Muscle layer of duodenum (tissue), 2 donors: ENCODE results near the gene MCOLN1.
A peak's percentile ranks its signal among the peaks of the same experiment; 100 is the strongest.

Source experiments
- H3K27ac ChIP-seq: one replicate; pipeline ENCODE4 v1.7.0; 2013; ENCODE audit warnings: mild to moderate bottlenecking, low read length
- H3K27me3 ChIP-seq: one replicate; pipeline ENCODE4 v1.7.0; 2013; ENCODE audit warnings: low read depth, mild to moderate bottlenecking, control low read depth, low read length
- H3K36me3 ChIP-seq, 2 donors: one replicate each; pipeline ENCODE4 v1.7.0; 2013; ENCODE audit warnings: low read length in 2 of 2, control low read depth in 1 of 2, mild to moderate bottlenecking in 1 of 2; ENCODE audit not compliant: insufficient read depth in 2 of 2, control insufficient read depth in 1 of 2
- H3K4me1 ChIP-seq, 2 donors: one replicate each; pipeline ENCODE4 v1.7.0; 2013; ENCODE audit warnings: low read length in 2 of 2, mild to moderate bottlenecking in 2 of 2, control low read depth in 1 of 2, moderate library complexity in 1 of 2; ENCODE audit not compliant: insufficient read depth in 2 of 2, control insufficient read depth in 1 of 2
- H3K4me3 ChIP-seq, 2 donors: one replicate each; pipeline ENCODE4 v1.7.0; 2013; ENCODE audit warnings: low read length in 2 of 2, low read depth in 1 of 2, mild to moderate bottlenecking in 1 of 2
- H3K9me3 ChIP-seq, 2 donors: one replicate each; pipeline ENCODE4 v1.7.0; 2013; ENCODE audit warnings: low read length in 2 of 2, control low read depth in 1 of 2, mild to moderate bottlenecking in 1 of 2; ENCODE audit not compliant: control insufficient read depth in 1 of 2
- donor health status: healthy.

Gene MCOLN1

DNA sequence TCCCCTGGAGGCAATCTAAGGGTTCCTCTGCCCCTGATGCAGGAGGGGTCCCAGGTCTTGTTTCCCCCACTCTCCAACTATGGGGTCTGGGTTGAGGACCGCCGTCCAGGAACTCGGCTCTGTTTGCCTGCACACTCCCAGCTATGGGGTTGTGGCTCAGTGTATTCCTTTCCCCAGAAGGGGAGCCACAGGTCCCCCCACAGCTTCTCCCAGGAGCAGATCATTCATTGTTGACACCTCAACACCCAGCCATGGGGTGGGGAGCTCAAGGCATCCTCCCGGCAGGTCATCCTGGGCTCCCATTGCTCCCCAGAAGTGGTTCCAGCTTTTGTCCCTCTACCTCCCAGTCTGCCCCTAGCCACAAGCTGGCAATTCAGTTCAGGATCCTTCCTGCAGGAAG, 5.5 kb upstream of the MCOLN1 start:
- Histone ChIP-seq H3K36me3 (peaks cover 0 to 17% of the 10 kb centered on the region in 2 donors), H3K9me3 (no peaks in the 10 kb centered on the region), H3K4me3 (peak overlapping the region; percentile 73 to 79), H3K4me1 (peaks cover 6 to 15% of the 10 kb centered on the region in 2 donors), H3K27me3 (no peaks in the 10 kb centered on the region), H3K27ac (peak overlapping the region; percentile 72)

DNA sequence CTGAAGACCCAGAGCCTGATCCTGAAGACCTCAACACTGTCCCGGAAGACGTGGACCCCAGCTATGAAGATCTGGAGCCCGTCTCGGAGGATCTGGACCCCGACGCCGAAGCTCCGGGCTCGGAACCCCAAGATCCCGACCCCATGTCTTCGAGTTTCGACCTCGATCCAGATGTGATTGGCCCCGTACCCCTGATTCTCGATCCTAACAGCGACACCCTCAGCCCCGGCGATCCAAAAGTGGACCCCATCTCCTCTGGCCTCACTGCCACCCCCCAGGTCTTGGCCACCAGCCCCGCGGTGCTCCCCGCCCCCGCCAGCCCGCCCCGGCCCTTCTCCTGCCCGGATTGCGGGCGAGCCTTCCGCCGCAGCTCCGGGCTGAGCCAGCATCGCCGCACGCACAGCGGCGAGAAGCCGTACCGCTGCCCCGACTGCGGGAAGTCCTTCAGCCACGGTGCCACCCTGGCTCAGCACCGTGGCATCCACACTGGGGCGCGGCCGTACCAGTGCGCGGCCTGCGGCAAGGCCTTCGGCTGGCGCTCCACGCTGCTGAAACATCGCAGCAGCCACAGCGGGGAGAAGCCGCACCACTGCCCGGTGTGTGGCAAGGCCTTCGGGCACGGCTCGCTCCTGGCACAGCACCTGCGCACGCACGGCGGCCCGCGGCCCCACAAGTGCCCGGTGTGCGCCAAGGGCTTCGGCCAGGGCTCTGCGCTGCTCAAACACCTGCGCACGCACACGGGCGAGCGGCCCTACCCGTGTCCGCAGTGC, 2.9 kb upstream of the MCOLN1 start:
- Histone ChIP-seq H3K27ac (no peak overlapping the region), H3K27me3 (no peaks in the 10 kb centered on the region), H3K4me1 (peaks cover 13 to 35% of the 10 kb centered on the region in 2 donors), H3K36me3 (peaks cover 0 to 18% of the 10 kb centered on the region in 2 donors), H3K9me3 (no peaks in the 10 kb centered on the region), H3K4me3 (no peak overlapping the region)

GRCh38 chr19:7520131-7521051, 2.0 kb upstream of the MCOLN1 start:
- Histone ChIP-seq H3K27me3 (no peaks in the 10 kb centered on the region), H3K4me3 (no peak overlapping the region), H3K36me3 (peaks cover 0 to 24% of the 10 kb centered on the region in 2 donors), H3K9me3 (no peaks in the 10 kb centered on the region), H3K27ac (no peak overlapping the region), H3K4me1 (peaks cover 11 to 35% of the 10 kb centered on the region in 2 donors)

DNA sequence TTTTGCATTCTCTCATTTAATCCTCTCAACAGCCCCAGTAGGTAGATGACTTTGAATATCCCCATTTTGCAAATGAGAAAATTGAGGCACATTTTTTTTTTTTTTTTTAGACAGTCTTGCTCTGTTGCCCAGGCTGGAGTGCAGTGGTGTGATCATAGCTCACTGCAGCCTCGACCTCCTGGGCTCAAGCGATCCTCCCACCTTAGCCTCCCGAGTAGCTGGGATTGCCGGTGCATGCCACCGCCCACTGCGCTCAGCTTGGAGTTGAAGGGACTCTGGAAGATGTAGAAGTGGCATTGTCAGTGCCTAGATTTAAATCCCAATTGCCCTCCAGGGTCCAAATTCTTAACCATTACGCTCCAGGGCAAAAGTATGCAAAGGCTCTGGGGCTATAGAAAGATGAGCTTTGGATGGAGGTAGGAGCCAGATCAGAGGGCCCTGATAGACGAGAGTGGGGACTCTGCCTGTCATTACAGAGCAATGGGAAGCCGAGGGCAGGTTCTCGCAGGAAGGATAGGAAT, 813 bp upstream of the MCOLN1 start:
- H3K36me3 ChIP-seq, result peaks cover 0 to 32% of the 10 kb centered on the region in 2 donors
- no peaks in the 10 kb centered on the region for H3K27me3 ChIP-seq
- H3K9me3 ChIP-seq, result no peaks in the 10 kb centered on the region
- H3K4me3 ChIP-seq, result peak overlapping the region; percentile 66 to 96
- H3K4me1 ChIP-seq, result peaks cover 9 to 35% of the 10 kb centered on the region in 2 donors
- H3K27ac ChIP-seq, result peak overlapping the region; percentile 43

- peaks cover 0 to 45% of the 10 kb centered on the region in 2 donors for H3K36me3 ChIP-seq
- H3K9me3 ChIP-seq, result no peaks in the 10 kb centered on the region
- H3K4me3 ChIP-seq, result peak overlapping the region; percentile 76 to 96
- H3K27ac ChIP-seq, result no peak overlapping the region
- H3K27me3 ChIP-seq, result no peaks in the 10 kb centered on the region
- peaks cover 9 to 24% of the 10 kb centered on the region in 2 donors for H3K4me1 ChIP-seq
Measured at GRCh38 chr19:7522923-7523667, 671 bp downstream of the MCOLN1 start.

DNA sequence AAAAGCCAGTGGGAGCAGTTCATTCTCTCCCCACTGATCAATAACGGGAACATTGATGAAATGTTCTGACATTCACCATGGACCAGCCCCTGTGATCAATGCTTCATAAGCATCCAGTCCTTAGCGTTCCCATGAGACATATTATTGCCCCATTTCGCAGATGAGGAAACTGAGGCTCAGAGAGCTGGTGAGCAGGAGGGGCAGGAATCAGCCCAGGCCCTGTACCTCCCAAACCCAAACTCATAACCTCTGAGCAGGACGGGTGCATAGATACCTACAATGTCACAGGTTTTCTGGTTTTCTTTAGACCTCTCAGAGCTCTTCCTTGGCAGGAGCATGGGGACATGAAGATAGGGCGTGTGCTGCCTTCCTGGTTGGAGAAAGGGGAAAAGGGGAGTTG, 2.1 kb downstream of the MCOLN1 start:
- H3K4me1 ChIP-seq, result peaks cover 9 to 24% of the 10 kb centered on the region in 2 donors
- H3K4me3 ChIP-seq, result no peak overlapping the region
- H3K27ac ChIP-seq, result no peak overlapping the region
- no peaks in the 10 kb centered on the region for H3K27me3 ChIP-seq
- H3K36me3 ChIP-seq, result peaks cover 0 to 52% of the 10 kb centered on the region in 2 donors
- H3K9me3 ChIP-seq, result no peaks in the 10 kb centered on the region

DNA sequence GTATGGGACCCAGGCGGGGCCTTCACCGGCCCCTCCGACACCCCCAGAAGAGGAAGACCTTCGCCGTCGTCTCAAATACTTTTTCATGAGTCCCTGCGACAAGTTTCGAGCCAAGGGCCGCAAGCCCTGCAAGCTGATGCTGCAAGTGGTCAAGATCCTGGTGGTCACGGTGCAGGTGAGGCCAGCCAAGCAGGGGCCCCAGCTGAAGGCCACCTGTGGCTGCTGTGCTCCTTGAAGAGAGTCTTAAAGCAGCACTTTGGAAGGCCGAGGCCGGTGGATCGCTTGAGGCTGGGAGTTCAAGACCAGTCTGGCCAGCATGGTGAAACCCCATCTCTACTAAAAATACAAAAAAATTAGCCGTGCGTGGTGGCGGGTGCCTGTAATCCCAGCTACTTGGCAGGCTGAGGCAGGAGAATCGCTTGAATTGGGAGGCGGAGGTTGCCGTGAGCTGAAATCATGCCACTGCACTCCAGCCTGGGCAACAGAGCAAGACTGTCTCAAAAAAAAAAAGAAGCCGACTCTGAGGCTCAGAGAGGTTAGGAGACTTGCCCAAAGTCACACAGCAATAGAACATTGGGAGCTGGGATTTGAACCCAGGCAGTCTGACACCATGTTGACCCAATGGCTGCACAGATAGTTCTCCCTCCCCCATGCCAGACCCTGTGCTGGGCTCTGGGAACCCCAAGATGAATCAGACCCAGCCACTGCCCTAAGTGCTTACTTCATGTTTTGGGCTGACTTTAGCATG, 2.7 kb downstream of the MCOLN1 start:
- Histone ChIP-seq H3K4me3 (no peak overlapping the region), H3K9me3 (no peaks in the 10 kb centered on the region), H3K36me3 (peaks cover 0 to 52% of the 10 kb centered on the region in 2 donors)

DNA sequence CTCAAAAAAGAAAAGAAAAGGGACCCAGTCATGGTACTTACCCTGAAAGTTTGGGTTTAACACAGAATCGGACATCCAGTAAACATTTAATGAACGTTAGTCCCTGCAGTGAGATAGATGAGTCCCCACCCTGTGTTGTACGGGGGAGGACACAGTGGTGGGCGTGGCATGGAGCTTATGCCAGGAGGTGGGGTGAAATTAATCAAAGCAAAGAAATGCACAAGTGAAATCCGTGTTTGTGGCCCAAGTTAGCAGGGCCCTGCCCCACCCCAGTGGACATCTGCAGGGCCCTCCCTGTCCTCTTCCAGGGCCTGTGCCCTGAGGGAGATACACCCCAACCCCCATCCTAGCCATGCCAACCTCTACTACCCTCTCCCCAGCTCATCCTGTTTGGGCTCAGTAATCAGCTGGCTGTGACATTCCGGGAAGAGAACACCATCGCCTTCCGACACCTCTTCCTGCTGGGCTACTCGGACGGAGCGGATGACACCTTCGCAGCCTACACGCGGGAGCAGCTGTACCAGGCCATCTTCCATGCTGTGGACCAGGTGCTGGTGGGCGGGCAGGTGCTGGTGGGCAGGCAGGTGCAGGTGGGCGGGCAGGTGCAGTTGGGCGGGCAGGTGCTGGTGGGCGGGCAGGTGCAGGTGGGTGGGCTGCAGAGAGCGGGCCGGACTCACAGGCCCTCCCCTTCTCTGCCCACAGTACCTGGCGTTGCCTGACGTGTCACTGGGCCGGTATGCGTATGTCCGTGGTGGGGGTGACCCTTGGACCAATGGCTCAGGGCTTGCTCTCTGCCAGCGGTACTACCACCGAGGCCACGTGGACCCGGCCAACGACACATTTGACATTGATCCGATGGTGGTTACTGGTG, 3.9 kb downstream of the MCOLN1 start:
- no peak overlapping the region for H3K27ac ChIP-seq
- no peak overlapping the region for H3K4me3 ChIP-seq
- H3K27me3 ChIP-seq, result no peaks in the 10 kb centered on the region
- peaks cover 9 to 24% of the 10 kb centered on the region in 2 donors for H3K4me1 ChIP-seq
- no peaks in the 10 kb centered on the region for H3K9me3 ChIP-seq
- H3K36me3 ChIP-seq, result peaks cover 0 to 54% of the 10 kb centered on the region in 2 donors

More for the DNA sequence above, 2.7 kb downstream of the MCOLN1 start:
- H3K4me1 ChIP-seq, result peaks cover 9 to 24% of the 10 kb centered on the region in 2 donors
- no peaks in the 10 kb centered on the region for H3K27me3 ChIP-seq
- no peak overlapping the region for H3K27ac ChIP-seq

- Histone ChIP-seq H3K9me3 (no peaks in the 10 kb centered on the region), H3K36me3 (peaks cover 0 to 54% of the 10 kb centered on the region in 2 donors), H3K27ac (no peak overlapping the region), H3K27me3 (no peaks in the 10 kb centered on the region), H3K4me3 (no peak overlapping the region), H3K4me1 (peaks cover 6 to 17% of the 10 kb centered on the region in 2 donors)
Measured at GRCh38 chr19:7527516-7528191, 5.2 kb downstream of the MCOLN1 start.
